Hippocampal formation (tissue), 2 donors: ENCODE measurements around the gene TBX15.
"Not testable (repeated sequence)": the region's sequence is repeated elsewhere in the genome, so short reads cannot be mapped to it uniquely, and the experiment has no call there.

Source experiments
- DNase-seq, 2 donors: peaks; one replicate each; lab custom pipeline; 2025; lab: John Stamatoyannopoulos, UW

Gene TBX15

GRCh38 chr1:118926261-118926660 is 61.9 kb downstream of the TBX15 start:
- no peak for DNase-seq

GRCh38 chr1:118925651-118926050 is 62.5 kb downstream of the TBX15 start:
- no peak for DNase-seq

GRCh38 chr1:118923319-118923718 is 64.8 kb downstream of the TBX15 start:
- DNase-seq, result peak in 1 of 2 donors; percentile 3

- no peak for DNase-seq
These were observed 66.1 kb downstream of the TBX15 start for GRCh38 chr1:118921994-118922393.

GRCh38 chr1:118920124-118920717 is 67.9 kb downstream of the TBX15 start:
- DNase-seq, result no peak

- DNase-seq, result no peak
These were observed 69.2 kb downstream of the TBX15 start for GRCh38 chr1:118918940-118919259.

- DNase-seq, result no peak
These were observed 69.8 kb downstream of the TBX15 start for GRCh38 chr1:118918230-118918939.

GRCh38 chr1:118916346-118916745 is 71.8 kb downstream of the TBX15 start:
- not testable (repeated sequence) for DNase-seq

- DNase-seq, result no peak
These were observed 73.6 kb downstream of the TBX15 start for GRCh38 chr1:118914379-118915161.

GRCh38 chr1:118913818-118914217 is 74.3 kb downstream of the TBX15 start:
- no peak for DNase-seq

- no peak for DNase-seq
These were observed 75.6 kb downstream of the TBX15 start for GRCh38 chr1:118912574-118912973.

- no peak for DNase-seq
These were observed 76.6 kb downstream of the TBX15 start for GRCh38 chr1:118911571-118911970.

GRCh38 chr1:118907466-118907865 is 80.7 kb downstream of the TBX15 start:
- DNase-seq, result no peak

GRCh38 chr1:118905671-118906070 is 82.5 kb downstream of the TBX15 start:
- no peak for DNase-seq

- no peak for DNase-seq
These were observed 82.9 kb downstream of the TBX15 start for GRCh38 chr1:118905196-118905595.

GRCh38 chr1:118902711-118903191 is 85.4 kb downstream of the TBX15 start:
- DNase-seq, result no peak

- DNase-seq, result no peak
These were observed 85.8 kb downstream of the TBX15 start for GRCh38 chr1:118902299-118902698.

GRCh38 chr1:118900643-118901440 is 87.3 kb downstream of the TBX15 start:
- no peak for DNase-seq

GRCh38 chr1:118899340-118899739 is 88.8 kb downstream of the TBX15 start:
- no peak for DNase-seq

- no peak for DNase-seq
These were observed 89.4 kb downstream of the TBX15 start for GRCh38 chr1:118898712-118899111.

- DNase-seq, result no peak
These were observed 91.7 kb downstream of the TBX15 start for GRCh38 chr1:118896416-118896815.

- no peak for DNase-seq
These were observed 93.3 kb downstream of the TBX15 start for GRCh38 chr1:118894836-118895235.
